Osteoblast (primary cell): ENCODE results near the gene SGK2. TPM values are rescaled to one million over a fixed set of nuclear protein-coding genes. Genes with fewer than 3 reads are reported as not detected.

ENCODE experiments used
- DNase-seq: peaks from one replicate; pipeline ENCODE4 v3.0.0; 2011; ENCODE audit warnings: low spot score, mixed read lengths; ENCODE audit not compliant: insufficient read length; ENCODE audit errors: missing footprints
- H2AFZ ChIP-seq: 2 replicates; pipeline ENCODE4 v1.6.0; 2011; ENCODE audit warnings: mild to moderate bottlenecking, low read length
- H3K27ac ChIP-seq: 2 replicates; pipeline ENCODE4 v1.5.1; 2011; ENCODE audit warnings: mild to moderate bottlenecking, low read depth, low read length, moderate library complexity
- H3K27me3 ChIP-seq: 2 replicates; pipeline ENCODE4 v1.6.0; 2012; ENCODE audit warnings: mild to moderate bottlenecking, control low read depth, inconsistent platforms, low read length, moderate library complexity; ENCODE audit not compliant: insufficient read depth
- H3K36me3 ChIP-seq: 2 replicates; pipeline ENCODE4 v1.5.1; 2011; ENCODE audit warnings: mild to moderate bottlenecking, low read length, control low read depth, moderate library complexity; ENCODE audit not compliant: insufficient read depth
- H3K4me1 ChIP-seq: 2 replicates; pipeline ENCODE4 v1.5.1; 2011; ENCODE audit warnings: mild to moderate bottlenecking, low read length, control low read depth, moderate library complexity; ENCODE audit not compliant: insufficient read depth
- H3K4me2 ChIP-seq: 2 replicates; pipeline ENCODE4 v1.6.0; 2011; ENCODE audit warnings: mild to moderate bottlenecking, low read length; ENCODE audit not compliant: insufficient read depth
- H3K4me3 ChIP-seq: fragments of 200-600 bp; sonication (generic); 3 replicates; pipeline ENCODE4 v1.5.1; 2012; ENCODE audit warnings: mild to moderate bottlenecking, low read length, inconsistent platforms; ENCODE audit not compliant: insufficient read depth
- H3K79me2 ChIP-seq: 2 replicates; pipeline ENCODE4 v1.6.0; 2012; ENCODE audit warnings: mild to moderate bottlenecking, low read length, control low read depth, inconsistent platforms; ENCODE audit not compliant: insufficient read depth
- H3K9me3 ChIP-seq: 2 replicates; pipeline ENCODE4 v1.5.1; 2011; ENCODE audit warnings: low read depth, low read length, control low read depth
- H4K20me1 ChIP-seq: 2 replicates; pipeline ENCODE4 v1.6.0; 2012; ENCODE audit warnings: mild to moderate bottlenecking, low read length, control low read depth; ENCODE audit not compliant: insufficient read depth
- CTCF ChIP-seq: IDR thresholded peaks from 2 replicates; pipeline ENCODE4 v1.5.1; 2011; ENCODE audit warnings: mild to moderate bottlenecking, low read depth, low read length, moderate library complexity; ENCODE audit errors: extremely low read depth
- total RNA-seq: library from RNA; depleted of rRNA; stranded (reverse); fragments of >200 nt; gene quantifications from 2 replicates; pipeline ENCODE4 v1.2.3, GENCODE V29; 2012

The SGK2 gene
- total RNA-seq, 1 donor = under 0.01 TPM

- no peak for DNase-seq
- Histone ChIP-seq H3K4me3 (no peak overlapping the region), H2AFZ (no peak overlapping the region), H3K27me3 (peaks cover 2% of the 10 kb centered on the region), H3K27ac (no peak overlapping the region), H3K4me2 (no peak overlapping the region), H3K36me3 (no peaks in the 10 kb centered on the region), H3K4me1 (no peaks in the 10 kb centered on the region), H3K79me2 (no peaks in the 10 kb centered on the region), H3K9me3 (no peaks in the 10 kb centered on the region), H4K20me1 (no peaks in the 10 kb centered on the region)
- TF ChIP-seq CTCF = no peak
These were observed 12.9 kb downstream of the SGK2 start for GRCh38 chr20:43571771-43572170.

- no peak for DNase-seq
- Histone ChIP-seq H3K4me3 (no peak overlapping the region), H2AFZ (no peak overlapping the region), H3K4me1 (no peaks in the 10 kb centered on the region), H3K4me2 (no peak overlapping the region), H3K27ac (no peak overlapping the region), H3K79me2 (no peaks in the 10 kb centered on the region), H3K27me3 (peaks cover 2% of the 10 kb centered on the region), H4K20me1 (no peaks in the 10 kb centered on the region), H3K9me3 (no peaks in the 10 kb centered on the region), H3K36me3 (no peaks in the 10 kb centered on the region)
- TF ChIP-seq CTCF = no peak
These were observed 14.1 kb downstream of the SGK2 start for GRCh38 chr20:43572891-43573290.

GRCh38 chr20:43576108-43576507 is 17.3 kb downstream of the SGK2 start:
- H3K79me2 ChIP-seq = no peaks in the 10 kb centered on the region
- H3K9me3 ChIP-seq = no peaks in the 10 kb centered on the region
- H3K4me2 ChIP-seq = no peak overlapping the region
- no peaks in the 10 kb centered on the region for H3K36me3 ChIP-seq
- H3K4me1 ChIP-seq = peaks cover 6% of the 10 kb centered on the region
- H3K4me3 ChIP-seq = no peak overlapping the region
- H4K20me1 ChIP-seq = no peaks in the 10 kb centered on the region
- DNase-seq = no peak
- peaks cover 2% of the 10 kb centered on the region for H3K27me3 ChIP-seq
- no peak for TF ChIP-seq CTCF
- H2AFZ ChIP-seq = no peak overlapping the region
- H3K27ac ChIP-seq = no peak overlapping the region

- no peak for DNase-seq
These were observed 21.3 kb downstream of the SGK2 start for GRCh38 chr20:43579861-43580793.

More at GRCh38 chr20:43579861-43580793, 21.3 kb downstream of the SGK2 start:
- Histone ChIP-seq H3K27me3 (peaks cover 2% of the 10 kb centered on the region), H3K4me3 (no peak overlapping the region), H3K4me1 (peaks cover 26% of the 10 kb centered on the region), H3K9me3 (no peaks in the 10 kb centered on the region), H3K4me2 (no peak overlapping the region), H3K79me2 (no peaks in the 10 kb centered on the region), H4K20me1 (no peaks in the 10 kb centered on the region), H3K27ac (no peak overlapping the region), H3K36me3 (no peaks in the 10 kb centered on the region), H2AFZ (no peak overlapping the region)
- no peak for TF ChIP-seq CTCF
